NCI-H1092 treated with DMSO at 0.1 percent for 48 hours (cell line): ENCODE data around the gene DMXL2.
"Not testable (repeated sequence)": the region's sequence is repeated elsewhere in the genome, so short reads cannot be mapped to it uniquely, and the experiment has no call there.

Experiments used
- DNase-seq: peaks from one replicate; lab custom pipeline; 2025; lab: John Stamatoyannopoulos, UW

Gene DMXL2

GRCh38 chr15:51576286-51576850 lies 46.2 kb downstream of the DMXL2 start:
- DNase-seq: no peak

GRCh38 chr15:51575775-51576174 lies 46.8 kb downstream of the DMXL2 start:
- no peak for DNase-seq

- DNase-seq: not testable (repeated sequence)
Measured at GRCh38 chr15:51573352-51573751, 49.2 kb downstream of the DMXL2 start.

- DNase-seq: not testable (repeated sequence)
Measured at GRCh38 chr15:51568939-51569784, 53.4 kb downstream of the DMXL2 start.

GRCh38 chr15:51561271-51561670 lies 61.3 kb downstream of the DMXL2 start:
- DNase-seq: no peak

GRCh38 chr15:51558876-51559275 lies 63.7 kb downstream of the DMXL2 start:
- no peak for DNase-seq

- no peak for DNase-seq
Measured at GRCh38 chr15:51558411-51558810, 64.2 kb downstream of the DMXL2 start.

- DNase-seq: no peak
Measured at GRCh38 chr15:51550841-51551240, 71.7 kb downstream of the DMXL2 start.

- no peak for DNase-seq
Measured at GRCh38 chr15:51547656-51548055, 74.9 kb downstream of the DMXL2 start.

- DNase-seq: no peak
Measured at GRCh38 chr15:51536965-51537574, 85.5 kb downstream of the DMXL2 start.

- no peak for DNase-seq
Measured at GRCh38 chr15:51533672-51534398, 88.7 kb downstream of the DMXL2 start.

- DNase-seq: no peak
Measured at GRCh38 chr15:51526955-51527354, 95.6 kb downstream of the DMXL2 start.

- no peak for DNase-seq
Measured at GRCh38 chr15:51524376-51524775, 98.2 kb downstream of the DMXL2 start.

GRCh38 chr15:51516291-51516690 lies 106.3 kb downstream of the DMXL2 start:
- no peak for DNase-seq

GRCh38 chr15:51505251-51505650 lies 117.3 kb downstream of the DMXL2 start:
- no peak for DNase-seq

- DNase-seq: no peak
Measured at GRCh38 chr15:51503003-51503402, 119.6 kb downstream of the DMXL2 start.

GRCh38 chr15:51499379-51499976 lies 123.1 kb downstream of the DMXL2 start:
- DNase-seq: peak; percentile 3

- no peak for DNase-seq
Measured at GRCh38 chr15:51497806-51498205, 124.8 kb downstream of the DMXL2 start.

GRCh38 chr15:51496246-51496645 lies 126.3 kb downstream of the DMXL2 start:
- no peak for DNase-seq

- no peak for DNase-seq
Measured at GRCh38 chr15:51494411-51495314, 127.9 kb downstream of the DMXL2 start.

- DNase-seq: no peak
Measured at GRCh38 chr15:51493892-51494291, 128.7 kb downstream of the DMXL2 start.
